ENCODE results near the gene NID2. TPM values are rescaled to one million over a fixed set of nuclear protein-coding genes. Genes with fewer than 3 reads are reported as not detected.

The NID2 gene
- total and polyA plus RNA-seq, 2 donors (not counting 1 experiment from before 2014, with no cell fraction given) = not detected

DNA sequence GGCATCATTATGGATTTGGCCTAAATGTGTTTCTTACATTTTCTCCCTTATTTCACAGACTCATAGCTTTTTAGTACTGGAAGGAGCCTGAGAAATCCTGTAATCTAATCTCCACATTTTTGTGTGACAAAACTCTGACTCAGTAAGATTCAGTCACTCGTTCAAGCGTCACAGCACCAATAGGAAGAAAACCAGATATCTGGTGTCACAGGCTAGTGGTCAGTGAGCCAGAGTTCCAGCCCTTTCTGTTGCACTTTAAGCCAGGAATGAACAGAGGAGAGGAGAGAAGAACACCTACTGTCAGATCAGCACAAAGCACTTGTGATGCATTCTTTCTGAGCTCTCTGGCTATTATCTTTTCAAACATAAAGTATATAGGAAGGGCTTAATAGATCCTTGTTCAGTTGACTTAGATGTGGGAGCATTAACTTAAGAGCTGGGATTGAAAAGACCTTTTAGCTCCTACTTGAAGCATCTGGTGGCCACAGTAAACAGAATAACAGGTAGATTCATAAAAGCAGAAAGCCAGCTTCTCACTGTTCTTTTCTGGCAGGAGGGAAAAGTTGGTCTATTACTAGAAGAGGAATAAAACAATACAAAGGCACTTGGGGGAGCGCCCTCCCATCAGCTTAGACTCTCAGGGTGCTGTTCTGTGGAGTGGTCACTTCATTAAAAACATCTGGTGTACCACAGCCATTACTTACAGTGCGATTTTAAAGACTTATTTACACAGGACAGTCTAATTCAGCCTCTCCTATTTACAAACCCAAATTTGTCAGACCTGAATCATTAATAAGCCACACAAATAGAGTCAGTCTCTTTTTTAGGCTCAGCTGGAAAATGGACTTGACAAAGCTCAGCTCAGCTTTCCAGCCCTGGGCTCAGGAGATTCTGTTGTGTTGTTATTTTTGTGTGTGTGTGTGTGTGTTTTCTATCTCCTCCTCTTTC is 12.2 kb upstream of the NID2 start:
- 60% methylated on average over 1 of the region's 4 CpGs for WGBS (ENCODE audit: insufficient coverage)
- no peak overlapping the region for H3K27ac Mint-ChIP-seq

More for the DNA sequence above, 12.2 kb upstream of the NID2 start:
- H3K27me3 Mint-ChIP-seq = peaks cover 23% of the 10 kb centered on the region
- Histone ChIP-seq H3K27ac (ENCODE audit: low read length in 2 of 2) (no peak overlapping the region), H4K20me1 (ENCODE audit: control insufficient read depth, insufficient read depth, low read length, poor library complexity, severe bottlenecking) (no peaks in the 10 kb centered on the region), H3K9me3 (ENCODE audit: control extremely low read depth in 1 of 3, control insufficient read depth in 2 of 3, insufficient read depth in 1 of 3, low read length in 2 of 3) (peaks cover 0 to 3% (median 0%) of the 10 kb centered on the region in 3 donors), H3K27me3 (replicated peaks in 1 of 4; ENCODE audit: control extremely low read depth in 1 of 4, control insufficient read depth in 3 of 4, insufficient read depth in 4 of 4, low read length in 3 of 4) (peaks cover 0 to 4% (median 0%) of the 10 kb centered on the region in 4 experiments), H3K4me3 (ENCODE audit: control extremely low read depth in 1 of 5, extremely low read depth in 1 of 5, insufficient read depth in 1 of 5, low read depth in 2 of 5, low read length in 4 of 5) (no peak overlapping the region), H3K4me2 (replicated peaks; ENCODE audit: low read depth, low read length, poor library complexity, severe bottlenecking) (no peak overlapping the region), H3K36me3 (replicated peaks in 1 of 2; ENCODE audit: control extremely low read depth in 1 of 2, control insufficient read depth in 1 of 2, extremely low read depth in 1 of 2, insufficient read depth in 2 of 2, low read length in 1 of 2) (no peaks in the 10 kb centered on the region), H3K4me1 (ENCODE audit: control insufficient read depth in 2 of 2, insufficient read depth in 2 of 2, low read length in 2 of 2) (no peaks in the 10 kb centered on the region), H2AFZ (ENCODE audit: insufficient read depth, low read depth, low read length, poor library complexity, severe bottlenecking) (no peak overlapping the region), H3K9ac (ENCODE audit: low read length) (no peak overlapping the region), H3K79me2 (ENCODE audit: control insufficient read depth, insufficient read depth, low read length) (no peaks in the 10 kb centered on the region)
- ATAC-seq (ENCODE audit: low read depth) = no peak
- peaks cover 6% of the 10 kb centered on the region for H3K9me3 Mint-ChIP-seq (ENCODE audit: insufficient read depth)
- TF ChIP-seq EZH2 (IDR thresholded peaks at IDR 0.05; ENCODE audit: borderline replicate concordance, insufficient read depth, low read depth, low read length, poor library complexity, severe bottlenecking) = no peak
- TF ChIP-seq, protein P1, sequence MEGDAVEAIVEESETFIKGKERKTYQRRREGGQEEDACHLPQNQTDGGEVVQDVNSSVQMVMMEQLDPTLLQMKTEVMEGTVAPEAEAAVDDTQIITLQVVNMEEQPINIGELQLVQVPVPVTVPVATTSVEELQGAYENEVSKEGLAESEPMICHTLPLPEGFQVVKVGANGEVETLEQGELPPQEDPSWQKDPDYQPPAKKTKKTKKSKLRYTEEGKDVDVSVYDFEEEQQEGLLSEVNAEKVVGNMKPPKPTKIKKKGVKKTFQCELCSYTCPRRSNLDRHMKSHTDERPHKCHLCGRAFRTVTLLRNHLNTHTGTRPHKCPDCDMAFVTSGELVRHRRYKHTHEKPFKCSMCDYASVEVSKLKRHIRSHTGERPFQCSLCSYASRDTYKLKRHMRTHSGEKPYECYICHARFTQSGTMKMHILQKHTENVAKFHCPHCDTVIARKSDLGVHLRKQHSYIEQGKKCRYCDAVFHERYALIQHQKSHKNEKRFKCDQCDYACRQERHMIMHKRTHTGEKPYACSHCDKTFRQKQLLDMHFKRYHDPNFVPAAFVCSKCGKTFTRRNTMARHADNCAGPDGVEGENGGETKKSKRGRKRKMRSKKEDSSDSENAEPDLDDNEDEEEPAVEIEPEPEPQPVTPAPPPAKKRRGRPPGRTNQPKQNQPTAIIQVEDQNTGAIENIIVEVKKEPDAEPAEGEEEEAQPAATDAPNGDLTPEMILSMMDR (IDR thresholded peaks at IDR 0.05) = no peak
- CTCF ChIA-PET = no interaction called here
- intact Hi-C loops (cut with micrococcal nuclease) = no loop called here
- POLR2A ChIA-PET = no interaction called here
- no peak for DNase-seq
- no peaks in the 10 kb centered on the region for H3K4me1 Mint-ChIP-seq
- H3K4me3 Mint-ChIP-seq = no peak overlapping the region

Data from B cell (primary cell).